Liver (tissue), 9 donors: ENCODE data around the gene TPD52L1. TPM values are rescaled to one million over a fixed set of nuclear protein-coding genes. Genes with fewer than 3 reads are reported as not detected.

Experiments
- DNase-seq: peaks from one replicate; pipeline ENCODE4 v3.0.0-alpha.2; 2017; ENCODE audit warnings: low spot score
- H3K27ac ChIP-seq, 2 donors: one replicate each; pipeline ENCODE4 v1.7.0; 2013; ENCODE audit warnings: inconsistent platforms in 2 of 2, low read length in 2 of 2, control low read depth in 1 of 2, low read depth in 1 of 2, mild to moderate bottlenecking in 1 of 2
- H3K27me3 ChIP-seq, 4 donors: one replicate each; pipeline versions ENCODE4 v1.6.1 to v1.7.0; 2013; ENCODE audit warnings: low read length in 3 of 4, inconsistent platforms in 1 of 4, mild to moderate bottlenecking in 1 of 4, moderate library complexity in 1 of 4; ENCODE audit not compliant: control insufficient read depth in 4 of 4, insufficient read depth in 4 of 4
- H3K36me3 ChIP-seq, 4 donors: one replicate each; pipeline versions ENCODE4 v1.6.1 to v1.7.0; 2013; ENCODE audit warnings: low read length in 3 of 4, mild to moderate bottlenecking in 3 of 4, low read depth in 1 of 4, moderate library complexity in 1 of 4; ENCODE audit not compliant: control insufficient read depth in 4 of 4, insufficient read depth in 3 of 4
- H3K4me1 ChIP-seq, 4 donors: one replicate each; pipeline versions ENCODE4 v1.6.1 to v1.7.0; 2013; ENCODE audit warnings: low read length in 3 of 4, mild to moderate bottlenecking in 3 of 4, moderate library complexity in 1 of 4; ENCODE audit not compliant: control insufficient read depth in 4 of 4, insufficient read depth in 4 of 4
- H3K4me3 ChIP-seq, 3 donors: one replicate each; pipeline versions ENCODE4 v1.6.1 to v1.7.0; 2013; ENCODE audit warnings: low read length in 3 of 3, control low read depth in 1 of 3, low read depth in 1 of 3, mild to moderate bottlenecking in 1 of 3
- H3K9ac ChIP-seq, 2 donors: one replicate each; pipeline ENCODE4 v1.7.0; 2013; ENCODE audit warnings: low read length in 2 of 2, mild to moderate bottlenecking in 2 of 2, moderate library complexity in 2 of 2, control low read depth in 1 of 2, low read depth in 1 of 2
- H3K9me3 ChIP-seq, 4 donors: one replicate each; pipeline versions ENCODE4 v1.6.1 to v1.7.0; 2013; ENCODE audit warnings: low read length in 3 of 4; ENCODE audit not compliant: control insufficient read depth in 4 of 4
- ATF3 ChIP-seq: IDR thresholded peaks from 2 replicates; pipeline ENCODE4 v1.6.1; 2016; ENCODE audit warnings: antibody characterized with exemption
- CTCF ChIP-seq: fragments of 150-350 bp; IDR thresholded peaks from 2 replicates; pipeline ENCODE4 v1.5.1; 2017; ENCODE audit warnings: improper control_type of control experiment, low read depth, low read length; ENCODE audit not compliant: missing input control
- EGR1 ChIP-seq, 2 donors: IDR thresholded peaks; 2 replicates each; pipeline ENCODE4 v1.6.1; 2016 to 2018; ENCODE audit warnings: antibody characterized with exemption in 2 of 2, low read depth in 2 of 2
- FOXA1 ChIP-seq: IDR thresholded peaks from 2 replicates; pipeline ENCODE4 v1.6.1; 2016; ENCODE audit warnings: antibody characterized with exemption
- GABPA ChIP-seq, 2 donors: IDR thresholded peaks in 1 of 2; conservative IDR thresholded peaks in 1 of 2; 2 replicates each; pipeline ENCODE4 v1.6.1; 2016; ENCODE audit warnings: antibody characterized with exemption in 2 of 2, mild to moderate bottlenecking in 1 of 2, moderate library complexity in 1 of 2
- HNF4A ChIP-seq, 2 donors: conservative IDR thresholded peaks; 2 replicates each; pipeline ENCODE4 v1.6.1; 2016; ENCODE audit warnings: antibody characterized with exemption in 2 of 2, mild to moderate bottlenecking in 2 of 2
- HNF4G ChIP-seq: IDR thresholded peaks from 2 replicates; pipeline ENCODE4 v1.6.1; 2016; ENCODE audit warnings: antibody characterized with exemption
- NR2F2 ChIP-seq: IDR thresholded peaks from 2 replicates; pipeline ENCODE4 v1.6.1; 2016; ENCODE audit warnings: antibody characterized with exemption
- RAD21 ChIP-seq, 2 donors: IDR thresholded peaks; 2 replicates each; pipeline ENCODE4 v1.6.1; 2016; ENCODE audit warnings: antibody characterized with exemption in 2 of 2, mild to moderate bottlenecking in 2 of 2
- REST ChIP-seq: IDR thresholded peaks from 2 replicates; pipeline ENCODE4 v1.6.1; 2016; ENCODE audit warnings: antibody characterized with exemption, mild to moderate bottlenecking
- SP1 ChIP-seq: IDR thresholded peaks from 2 replicates; pipeline ENCODE4 v1.6.1; 2018; ENCODE audit warnings: antibody characterized with exemption, mild to moderate bottlenecking
- YY1 ChIP-seq: IDR thresholded peaks from 2 replicates; pipeline ENCODE4 v1.6.1; 2016; ENCODE audit warnings: antibody characterized with exemption, mild to moderate bottlenecking
- ZBTB33 ChIP-seq: IDR thresholded peaks from 2 replicates; pipeline ENCODE4 v1.6.1; 2016; ENCODE audit warnings: antibody characterized with exemption
- WGBS: extraction: QIAGEN DNeasy Blood & Tissue Kit; methylation state at CpG from one replicate; pipeline ENCODE4 v1.1.7; 2013; 5-methylcytosine and 5-hydroxymethylcytosine counted together
- polyA plus RNA-seq, 2 donors: library from polyadenylated mRNA; stranded (reverse) in 1 of 2; unstranded in 1 of 2; fragments of 200-250 nt in 1 of 2; fragments of >200 nt in 1 of 2; fragmentation: Nextera tagmentation in 1 of 2; extraction: Ambion mirVana in 1 of 2; gene quantifications; one replicate each; pipeline versions ENCODE4 v1.2.1 to v1.2.3, GENCODE V29; 2013 to 2015
- total RNA-seq, 2 donors: library from RNA; depleted of rRNA; stranded (reverse); fragments of >200 nt; gene quantifications; one replicate each; pipeline ENCODE4 v1.2.3, GENCODE V29; 2014
- donor health status: healthy.
- donor health status: healthy.
- donor health status: healthy.
- donor health status: healthy.
- donor health status: healthy.

The TPD52L1 gene
- total and polyA plus RNA-seq, 4 donors, result 8.9 to 66.4 (median 56.6) TPM

- WGBS, result 39% methylated on average over 1 of the region's 1 CpG
- TF ChIP-seq HNF4G (no peak), NR2F2 (no peak), YY1 (no peak), REST (no peak), HNF4A (conservative IDR thresholded peaks at IDR 0.05) (no peak), EGR1 (IDR thresholded peaks at IDR 0.05; ENCODE audit: low read depth in 2 of 2) (no peak), RAD21 (IDR thresholded peaks at IDR 0.05) (no peak), SP1 (no peak), ZBTB33 (no peak)
- H3K36me3 ChIP-seq, result peaks cover 0 to 4% (median 1%) of the 10 kb centered on the region in 4 donors
- H3K27ac ChIP-seq, result no peak overlapping the region
- no peaks in the 10 kb centered on the region for H3K4me1 ChIP-seq
- H3K4me3 ChIP-seq, result no peak overlapping the region
- DNase-seq, result no peak
- H3K9ac ChIP-seq, result no peak overlapping the region
- no peaks in the 10 kb centered on the region for H3K27me3 ChIP-seq
- no peaks in the 10 kb centered on the region for H3K9me3 ChIP-seq
Measured at GRCh38 chr6:125250511-125250910, 96.9 kb downstream of the TPD52L1 start.

- H3K9me3 ChIP-seq, result no peaks in the 10 kb centered on the region
- no peak overlapping the region for H3K9ac ChIP-seq
- peaks cover 0 to 4% (median 1%) of the 10 kb centered on the region in 4 donors for H3K36me3 ChIP-seq
- H3K4me3 ChIP-seq, result no peak overlapping the region
- WGBS, result 81% methylated on average over 6 of the region's 6 CpGs
- H3K27me3 ChIP-seq, result no peaks in the 10 kb centered on the region
- TF ChIP-seq FOXA1, result no peak
- no peak for TF ChIP-seq ATF3
- no peak for TF ChIP-seq REST
- no peak for TF ChIP-seq ZBTB33
- no peak for TF ChIP-seq EGR1 (IDR thresholded peaks at IDR 0.05; ENCODE audit: low read depth in 2 of 2)
- no peak for TF ChIP-seq SP1
- no peak for TF ChIP-seq RAD21 (IDR thresholded peaks at IDR 0.05)
- no peak for TF ChIP-seq GABPA (IDR thresholded peaks at IDR 0.05 in 1 of 2, conservative IDR thresholded peaks at IDR 0.05 in 1 of 2)
- no peak for TF ChIP-seq CTCF
- no peaks in the 10 kb centered on the region for H3K4me1 ChIP-seq
- no peak overlapping the region for H3K27ac ChIP-seq
- no peak for DNase-seq
Measured at GRCh38 chr6:125251516-125252220, 98.1 kb downstream of the TPD52L1 start.
